Endodermal cell (in vitro differentiated cells): ENCODE measurements around the gene JADE3. TPM values are rescaled to one million over a fixed set of nuclear protein-coding genes. Genes with fewer than 3 reads are reported as not detected.

Experiments
- DNase-seq: peaks from one replicate; pipeline ENCODE4 v3.0.0-alpha.2; 2017
- H3K27ac ChIP-seq: 2 replicates; pipeline ENCODE4 v1.5.1; 2013; ENCODE audit warnings: mild to moderate bottlenecking, low read depth, low read length, moderate library complexity
- H3K27me3 ChIP-seq: 2 replicates; pipeline ENCODE4 v1.6.1; 2013; ENCODE audit warnings: mild to moderate bottlenecking, low read length, moderate library complexity; ENCODE audit not compliant: insufficient read depth, control insufficient read depth, poor library complexity, severe bottlenecking
- H3K36me3 ChIP-seq: 2 replicates; pipeline ENCODE4 v1.7.0; 2013; ENCODE audit warnings: mild to moderate bottlenecking, low read length, moderate library complexity; ENCODE audit not compliant: control insufficient read depth, insufficient read depth
- H3K4me1 ChIP-seq: one replicate; pipeline ENCODE4 v1.7.0; 2013; ENCODE audit warnings: low read length; ENCODE audit not compliant: control insufficient read depth, insufficient read depth
- H3K4me3 ChIP-seq: 2 replicates; pipeline ENCODE4 v1.5.1; 2013; ENCODE audit warnings: mild to moderate bottlenecking, low read length, moderate library complexity
- H3K9ac ChIP-seq: 2 replicates; pipeline ENCODE4 v1.6.1; 2013; ENCODE audit warnings: mild to moderate bottlenecking, low read length, moderate library complexity; ENCODE audit not compliant: poor library complexity, severe bottlenecking; ENCODE audit errors: extremely low read depth
- H3K9me3 ChIP-seq: 2 replicates; pipeline ENCODE4 v1.6.1; 2013; ENCODE audit warnings: mild to moderate bottlenecking, low read length, moderate library complexity; ENCODE audit not compliant: control insufficient read depth
- H3K27ac Mint-ChIP-seq: 2 replicates; pipeline ENCODE4 v1.8.0; 2020; ENCODE audit warnings: mixed read lengths
- H3K27me3 Mint-ChIP-seq: 2 replicates; pipeline ENCODE4 v1.8.0; 2021; ENCODE audit warnings: mild to moderate bottlenecking, mixed read lengths; ENCODE audit not compliant: insufficient read depth
- H3K36me3 Mint-ChIP-seq: 2 replicates; pipeline ENCODE4 v1.8.0; 2020; ENCODE audit warnings: low read depth, mixed read lengths
- H3K4me1 Mint-ChIP-seq: 2 replicates; pipeline ENCODE4 v1.8.0; 2020; ENCODE audit warnings: mixed read lengths
- H3K4me3 Mint-ChIP-seq: 2 replicates; pipeline ENCODE4 v1.8.0; 2020; ENCODE audit warnings: mild to moderate bottlenecking, moderate library complexity, mixed read lengths
- H3K9me3 Mint-ChIP-seq: 2 replicates; pipeline ENCODE4 v1.8.0; 2020; ENCODE audit warnings: mild to moderate bottlenecking, mixed read lengths
- CTCF ChIP-seq: fragments of 200-600 bp; sonication (generic); conservative IDR thresholded peaks from 2 replicates; pipeline ENCODE4 v1.5.0; 2021; ENCODE audit warnings: antibody characterized with exemption, mild to moderate bottlenecking
- WGBS, 2 experiments: methylation state at CpG; one replicate each; pipeline versions ENCODE4 v1.1.5 to v1.1.7; 2013; ENCODE audit warnings: missing lambda C conversion rate in 2 of 2, mixed read lengths in 1 of 2; ENCODE audit not compliant: insufficient coverage in 1 of 2, insufficient read length in 1 of 2; 5-methylcytosine and 5-hydroxymethylcytosine counted together
- total RNA-seq, 2 donors: library from RNA; stranded (reverse); fragmentation: NEBNext Ultra II Directional in 1 of 2; extraction: Animal tissue kit (Norgen Biotek cat#: 25700) in 1 of 2; gene quantifications; 2 replicates in 1 of 2; 3 replicates in 1 of 2; pipeline ENCODE4 v1.2.1, GENCODE V29; 2021

JADE3 gene
- total RNA-seq, 2 donors from 2014 or later: 26.4 to 31.3 TPM

- no peaks in the 10 kb centered on the region for H3K27me3 Mint-ChIP-seq
- H3K36me3 Mint-ChIP-seq: peaks cover 1% of the 10 kb centered on the region
- no peak for DNase-seq
- peaks cover 76% of the 10 kb centered on the region for H3K9me3 Mint-ChIP-seq
- no peaks in the 10 kb centered on the region for H3K4me1 ChIP-seq
- no peak for TF ChIP-seq CTCF
- H3K4me1 Mint-ChIP-seq: peaks cover 2% of the 10 kb centered on the region
- H3K9ac ChIP-seq: no peak overlapping the region
- no peak overlapping the region for H3K4me3 Mint-ChIP-seq
- no peak overlapping the region for H3K27ac ChIP-seq
- H3K27me3 ChIP-seq: no peaks in the 10 kb centered on the region
- H3K4me3 ChIP-seq: no peak overlapping the region
- H3K36me3 ChIP-seq: no peaks in the 10 kb centered on the region
- H3K9me3 ChIP-seq: peaks cover 4% of the 10 kb centered on the region
- no peak overlapping the region for H3K27ac Mint-ChIP-seq
Observed at GRCh38 chrX:46941341-46941740, 29.1 kb downstream of the JADE3 start.

- Histone ChIP-seq H3K36me3 (no peaks in the 10 kb centered on the region), H3K27me3 (no peaks in the 10 kb centered on the region), H3K27ac (peak overlapping the region; percentile 93), H3K4me3 (peak overlapping the region; percentile 53), H3K4me1 (peaks cover 3% of the 10 kb centered on the region), H3K9ac (peak overlapping the region; percentile 77), H3K9me3 (no peaks in the 10 kb centered on the region)
- Mint-ChIP-seq H3K9me3 (peaks cover 43% of the 10 kb centered on the region), H3K36me3 (no peaks in the 10 kb centered on the region), H3K4me3 (peak overlapping the region; percentile 32), H3K4me1 (peaks cover 32% of the 10 kb centered on the region), H3K27me3 (no peaks in the 10 kb centered on the region), H3K27ac (peak overlapping the region; percentile 93)
- no peak for TF ChIP-seq CTCF
- DNase-seq: no peak
- WGBS, 2 experiments: 100% methylated on average over 1 of the region's 5 CpGs; no CpG with 5 or more reads in 1 of the 2 experiments
Observed at GRCh38 chrX:46953137-46953527, 40.9 kb downstream of the JADE3 start.

- Histone ChIP-seq H3K27ac (peak overlapping the region; percentile 93), H3K4me3 (peak overlapping the region; percentile 65)
Observed at GRCh38 chrX:46953597-46953996, 41.4 kb downstream of the JADE3 start.

More at GRCh38 chrX:46953597-46953996, 41.4 kb downstream of the JADE3 start:
- Mint-ChIP-seq H3K36me3 (no peaks in the 10 kb centered on the region), H3K27ac (peak overlapping the region; percentile 93), H3K9me3 (peaks cover 43% of the 10 kb centered on the region), H3K4me1 (peaks cover 32% of the 10 kb centered on the region), H3K4me3 (peak overlapping the region; percentile 32), H3K27me3 (no peaks in the 10 kb centered on the region)
- peak overlapping the region; percentile 77 for H3K9ac ChIP-seq
- H3K27me3 ChIP-seq: no peaks in the 10 kb centered on the region
- no peaks in the 10 kb centered on the region for H3K9me3 ChIP-seq
- whole genome bisulfite sequencing, 2 experiments: 0 to 6% methylated on average over 2 of the region's 2 CpGs
- no peak for TF ChIP-seq CTCF
- no peaks in the 10 kb centered on the region for H3K36me3 ChIP-seq
- DNase-seq: peak; percentile 53
- peaks cover 3% of the 10 kb centered on the region for H3K4me1 ChIP-seq
